A673 (cell line): Measurements from ENCODE around the gene TEX22.

Source experiments
- EZH2 ChIP-seq: fragments of 200-600 bp; sonication (generic); IDR thresholded peaks from 2 replicates; pipeline ENCODE4 v1.6.1; 2017; ENCODE audit warnings: borderline replicate concordance, low read depth, mild to moderate bottlenecking, mixed read lengths, antibody characterized with exemption, low read length; ENCODE audit not compliant: poor library complexity, severe bottlenecking
- TF ChIP-seq, protein P1 (sequence below): fragments of 300-800, 200-600 bp; sonication (generic); conservative IDR thresholded peaks from 2 replicates; pipeline ENCODE4 v1.5.1; 2017; ENCODE audit warnings: low read depth, mild to moderate bottlenecking, antibody characterized with exemption, low read length, moderate library complexity, mixed read lengths

DNA sequence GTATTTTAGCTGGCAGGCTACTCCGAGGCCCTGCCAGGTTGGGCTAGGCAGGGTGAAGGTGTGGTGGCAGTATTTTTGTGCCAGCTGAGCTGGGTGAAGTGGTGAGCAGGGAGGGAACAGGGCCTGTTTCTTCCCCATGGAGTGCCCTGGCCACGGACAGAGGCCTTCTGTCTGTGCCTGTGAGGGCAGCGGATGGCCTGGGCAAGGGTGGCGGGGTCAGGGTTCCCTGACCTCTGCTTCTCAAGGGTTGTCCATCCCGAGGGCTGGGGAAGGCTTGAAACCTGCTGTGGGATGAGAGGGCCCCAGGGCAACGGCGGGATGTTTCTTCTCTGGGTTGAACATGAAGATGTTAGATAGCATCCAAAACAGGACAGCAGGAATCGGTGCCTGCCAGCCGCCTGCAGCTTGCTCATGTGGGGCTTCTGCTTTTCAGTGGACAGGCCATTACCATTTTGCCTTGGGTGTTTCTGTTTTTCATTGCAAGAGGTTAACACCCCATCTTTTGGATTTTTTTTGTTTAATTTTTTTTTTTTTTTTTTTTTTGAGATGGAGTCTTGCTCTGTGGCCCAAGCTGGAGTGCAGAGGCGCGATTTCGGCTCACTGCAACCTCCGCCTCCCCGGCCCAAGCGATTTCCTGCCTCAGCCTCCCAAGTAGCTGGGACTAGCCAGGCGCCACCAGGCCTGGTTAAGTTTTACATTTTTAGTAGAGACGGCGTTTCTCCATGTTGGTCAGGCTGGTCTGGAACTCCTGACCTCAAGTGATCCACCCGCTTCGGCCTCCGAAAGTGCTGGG is 24.6 kb downstream of the TEX22 start:
- TF ChIP-seq EZH2, result no peak
- TF ChIP-seq, protein P1, sequence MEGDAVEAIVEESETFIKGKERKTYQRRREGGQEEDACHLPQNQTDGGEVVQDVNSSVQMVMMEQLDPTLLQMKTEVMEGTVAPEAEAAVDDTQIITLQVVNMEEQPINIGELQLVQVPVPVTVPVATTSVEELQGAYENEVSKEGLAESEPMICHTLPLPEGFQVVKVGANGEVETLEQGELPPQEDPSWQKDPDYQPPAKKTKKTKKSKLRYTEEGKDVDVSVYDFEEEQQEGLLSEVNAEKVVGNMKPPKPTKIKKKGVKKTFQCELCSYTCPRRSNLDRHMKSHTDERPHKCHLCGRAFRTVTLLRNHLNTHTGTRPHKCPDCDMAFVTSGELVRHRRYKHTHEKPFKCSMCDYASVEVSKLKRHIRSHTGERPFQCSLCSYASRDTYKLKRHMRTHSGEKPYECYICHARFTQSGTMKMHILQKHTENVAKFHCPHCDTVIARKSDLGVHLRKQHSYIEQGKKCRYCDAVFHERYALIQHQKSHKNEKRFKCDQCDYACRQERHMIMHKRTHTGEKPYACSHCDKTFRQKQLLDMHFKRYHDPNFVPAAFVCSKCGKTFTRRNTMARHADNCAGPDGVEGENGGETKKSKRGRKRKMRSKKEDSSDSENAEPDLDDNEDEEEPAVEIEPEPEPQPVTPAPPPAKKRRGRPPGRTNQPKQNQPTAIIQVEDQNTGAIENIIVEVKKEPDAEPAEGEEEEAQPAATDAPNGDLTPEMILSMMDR, result no peak
